HG03378 (cell line): Measurements from ENCODE around the gene ZDHHC11B.
"Not testable (repeated sequence)": the region's sequence is repeated elsewhere in the genome, so short reads cannot be mapped to it uniquely, and the experiment has no call there.

ENCODE experiments used
- ATAC-seq: cut with Tn5 transposase; IDR thresholded peaks from one replicate; pipeline ENCODE4 v1.9.1; 2021; ENCODE audit warnings: mild to moderate bottlenecking, moderate library complexity; ENCODE audit not compliant: unreplicated experiment

ZDHHC11B gene

DNA sequence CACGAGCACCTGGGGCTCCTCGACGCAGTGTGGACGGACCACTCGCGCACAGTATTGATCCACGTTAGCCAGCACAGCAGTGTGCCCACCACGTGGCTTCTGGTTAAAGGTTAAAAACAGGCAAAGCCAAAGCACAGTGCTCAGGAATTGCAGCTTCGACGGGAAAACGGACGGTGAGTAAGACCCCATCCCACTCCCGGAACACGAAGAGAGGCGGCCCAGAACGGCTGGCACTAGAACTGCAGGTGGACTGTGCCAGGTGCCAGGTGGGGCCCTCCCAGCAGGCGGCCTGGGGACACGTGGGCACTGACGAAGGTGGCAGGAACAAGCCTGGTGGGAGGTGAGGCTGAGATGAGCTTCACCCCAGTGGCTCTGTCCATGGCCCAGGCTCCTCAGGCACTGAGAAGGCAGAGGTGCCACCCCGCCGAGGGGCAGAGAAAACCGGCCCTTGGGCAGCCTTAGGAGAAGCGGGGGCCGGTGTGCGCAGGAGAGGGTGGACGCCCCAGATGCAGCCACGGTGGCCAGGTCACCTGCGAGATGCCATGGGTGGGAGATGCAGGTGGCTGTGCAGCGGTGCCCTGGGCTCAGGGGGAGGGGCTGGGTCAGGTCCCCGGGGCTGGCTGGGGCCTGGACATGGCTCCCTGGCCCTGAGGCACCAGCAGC lies 96.0 kb downstream of the ZDHHC11B start:
- ATAC-seq = not testable (repeated sequence)

DNA sequence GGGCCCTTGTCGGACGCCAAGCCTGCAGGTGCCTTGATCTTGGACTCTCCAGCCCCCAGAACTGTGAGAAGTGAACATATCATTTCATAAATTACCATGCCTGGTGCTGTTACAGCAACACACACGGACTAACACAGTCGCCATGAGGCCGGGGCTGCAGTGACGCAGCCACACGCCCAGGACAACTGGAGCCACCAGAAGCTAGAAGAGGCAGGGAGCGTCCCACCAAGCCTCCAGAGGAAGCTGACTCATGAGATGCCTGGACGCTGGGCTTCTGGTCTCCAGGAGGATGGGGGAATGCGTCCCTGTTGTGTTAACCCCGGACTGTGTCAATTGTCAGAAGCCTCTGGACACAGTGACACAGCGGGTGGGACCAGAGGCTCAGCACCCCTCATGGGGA lies 97.6 kb downstream of the ZDHHC11B start:
- not testable (repeated sequence) for ATAC-seq

DNA sequence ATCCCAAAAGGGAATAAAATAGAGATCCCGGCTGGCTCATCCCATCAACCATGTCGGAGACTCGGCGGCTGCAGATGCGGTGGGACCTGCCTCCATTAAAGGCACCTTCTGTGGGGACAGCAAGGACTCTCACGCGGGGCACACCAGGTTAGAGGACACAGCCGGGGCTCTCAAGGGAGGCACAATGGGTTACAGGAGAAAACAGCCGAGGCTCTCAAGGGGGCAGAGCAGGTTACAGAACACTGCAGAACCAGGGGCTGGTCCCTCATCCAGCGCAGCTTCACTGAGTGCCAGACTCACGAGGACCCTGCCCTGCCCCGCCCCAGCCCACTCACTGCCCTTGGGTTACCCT lies 98.4 kb downstream of the ZDHHC11B start:
- ATAC-seq = not testable (repeated sequence)

DNA sequence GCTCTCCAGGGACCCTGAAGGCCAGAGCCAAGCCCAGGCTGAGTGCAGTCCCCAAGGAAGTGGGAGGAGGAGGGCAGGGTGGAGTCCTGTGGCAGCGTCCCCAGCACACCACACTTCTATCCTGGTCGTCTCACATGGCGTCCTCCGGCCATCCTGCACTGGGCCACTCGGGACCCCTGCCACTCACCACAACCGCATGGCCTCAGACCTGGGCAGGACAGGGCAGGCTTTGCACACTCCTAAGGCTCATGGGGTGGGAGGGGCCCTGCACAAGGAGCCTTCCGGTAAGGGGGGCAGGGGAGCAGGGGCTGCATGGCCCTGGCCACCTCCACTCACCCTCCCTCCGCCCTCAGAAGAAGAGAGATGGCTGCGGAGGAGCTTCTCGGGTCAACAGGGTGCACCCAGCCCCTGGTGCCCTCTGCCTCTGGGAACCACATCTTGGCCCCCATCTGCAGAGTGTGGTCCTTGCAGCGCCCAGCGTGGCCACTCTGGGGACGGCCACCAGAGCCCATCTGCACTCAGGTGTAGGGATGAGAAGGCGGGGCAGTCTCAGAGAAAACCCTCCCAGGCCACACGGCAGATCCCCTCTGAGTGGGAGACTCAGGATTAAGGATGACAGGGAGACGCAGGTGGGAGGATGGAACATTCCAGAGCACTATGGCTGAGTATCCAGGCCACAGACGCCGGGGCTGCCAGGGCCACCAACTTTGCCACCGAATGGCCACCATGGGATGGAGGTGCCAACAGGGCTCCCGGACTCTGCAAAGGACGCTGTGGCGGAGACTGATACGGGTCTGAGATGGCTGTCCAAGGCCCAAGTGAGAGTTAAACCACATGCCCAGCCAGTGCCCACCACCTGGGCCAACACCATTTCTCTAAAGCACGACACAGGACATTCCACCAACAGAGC lies 99.0 kb downstream of the ZDHHC11B start:
- no peak for ATAC-seq

DNA sequence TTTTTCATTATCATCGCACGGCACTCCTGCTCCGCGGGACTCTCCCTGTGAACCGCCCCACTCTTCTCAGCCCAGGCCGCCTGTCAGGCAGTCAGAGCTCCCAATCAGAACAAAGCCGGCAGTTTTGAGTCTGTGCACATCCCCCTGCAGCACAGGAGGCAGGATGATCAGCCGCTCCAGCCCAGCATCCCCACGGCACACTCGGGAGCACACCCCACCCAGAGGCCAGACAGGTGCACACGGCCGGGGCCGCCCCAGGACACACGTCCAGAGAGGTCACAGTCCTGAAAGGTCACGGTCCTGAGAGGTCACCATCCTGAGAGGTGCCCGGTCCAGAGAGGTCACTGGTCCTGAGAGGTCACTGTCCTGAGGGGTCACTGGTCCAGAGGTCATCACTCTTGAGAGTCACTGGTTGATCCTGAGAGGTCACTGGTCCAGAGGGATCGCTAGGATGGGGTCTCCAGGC lies 99.7 kb downstream of the ZDHHC11B start:
- ATAC-seq = no peak

DNA sequence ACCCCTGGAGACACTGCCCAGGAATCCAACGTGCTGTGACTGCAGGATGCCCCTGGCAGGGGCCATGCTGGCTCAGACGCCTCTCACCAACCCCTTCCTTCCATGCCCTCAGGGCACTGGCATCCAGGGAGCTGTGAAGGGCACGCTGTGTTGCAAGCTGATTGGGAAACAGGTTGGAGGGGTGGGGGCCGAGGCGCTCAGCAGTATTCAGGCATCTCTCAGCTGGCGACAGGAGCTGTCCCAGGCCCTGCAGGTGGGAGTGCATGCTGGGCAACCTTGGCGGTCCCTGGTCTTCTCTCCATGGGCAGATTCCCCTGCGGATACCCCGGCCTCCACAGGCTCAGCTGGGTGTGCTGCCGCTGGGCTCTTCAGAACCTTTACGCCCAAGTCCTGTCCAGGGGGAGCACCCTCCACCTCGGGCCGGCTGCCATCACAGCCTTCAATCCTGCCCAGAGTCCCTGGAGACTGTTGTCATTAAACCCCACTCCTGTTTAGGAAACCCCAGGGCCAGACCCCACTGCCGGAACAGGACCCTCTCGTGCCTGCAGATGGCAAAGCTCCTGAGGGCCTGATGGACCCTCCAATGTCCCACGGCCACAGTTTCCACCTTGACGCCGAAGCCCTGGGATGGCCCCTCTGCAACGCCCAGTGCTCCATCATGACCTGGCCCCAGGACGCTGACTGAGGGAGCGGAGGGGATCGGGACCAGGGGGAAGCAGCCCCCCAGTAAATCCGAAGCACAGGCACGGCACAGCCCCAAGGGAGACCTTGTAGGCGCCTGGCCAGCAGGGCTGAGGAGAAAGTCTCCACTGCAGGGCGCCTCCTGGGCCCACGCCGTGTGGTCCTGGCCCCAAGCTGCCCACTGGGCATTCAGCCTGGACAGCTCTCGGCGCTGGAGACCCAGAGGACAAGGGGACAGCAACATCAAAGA lies 100.7 kb downstream of the ZDHHC11B start:
- no peak for ATAC-seq

DNA sequence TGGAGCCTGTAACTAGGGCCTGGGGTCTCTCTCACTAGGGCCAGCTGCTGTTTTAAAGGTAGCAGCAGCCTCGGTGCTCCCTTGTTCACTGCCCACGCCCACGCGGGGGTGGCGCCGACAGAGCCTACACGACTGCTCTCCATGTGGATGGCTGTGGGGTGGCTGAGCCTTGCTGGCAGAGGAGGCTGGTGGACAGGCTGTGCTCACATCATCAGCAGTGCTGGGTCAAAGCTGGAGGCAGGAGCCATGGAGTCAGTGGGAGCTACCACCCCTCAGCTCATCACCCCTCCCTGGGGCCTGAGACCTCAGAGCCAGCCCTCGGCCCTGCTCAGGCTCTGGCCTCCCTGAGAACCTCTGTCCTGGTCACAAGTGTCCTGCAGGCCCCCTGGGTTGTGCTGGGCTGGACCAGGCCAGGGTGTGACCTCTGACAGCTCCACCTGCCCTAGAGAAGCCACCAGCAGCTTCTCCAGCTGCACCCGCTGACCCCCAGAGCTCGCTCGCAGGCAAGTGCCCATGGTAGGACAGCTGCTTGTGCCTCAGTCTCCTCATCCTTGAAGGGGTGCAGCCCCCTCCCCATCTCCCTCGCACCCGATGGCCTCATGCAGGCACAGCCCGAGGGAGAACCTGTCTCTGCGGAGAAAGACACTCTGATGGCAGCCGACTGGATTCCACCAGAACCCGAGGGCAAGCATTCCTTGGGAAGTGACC lies 101.7 kb downstream of the ZDHHC11B start:
- ATAC-seq = not testable (repeated sequence)

DNA sequence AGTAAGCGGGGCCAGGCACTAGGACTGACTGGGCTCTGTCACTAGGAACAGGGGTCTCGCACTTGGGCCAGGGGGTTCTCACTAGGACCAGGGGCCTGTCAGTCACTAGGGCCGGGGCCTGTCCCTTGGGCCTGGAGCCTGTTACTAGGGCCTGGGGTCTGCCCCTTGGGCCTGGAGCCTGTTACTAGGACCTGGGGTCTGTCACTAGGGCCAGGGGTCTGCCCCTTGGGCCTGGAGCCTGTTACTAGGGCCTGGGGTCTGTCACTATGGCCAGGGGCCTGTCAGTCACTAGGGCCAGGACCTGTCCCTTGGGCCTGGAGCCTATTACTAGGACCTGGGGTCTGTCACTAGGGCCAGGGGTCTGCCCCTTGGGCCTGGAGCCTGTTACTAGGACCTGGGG lies 102.3 kb downstream of the ZDHHC11B start:
- ATAC-seq = not testable (repeated sequence)

DNA sequence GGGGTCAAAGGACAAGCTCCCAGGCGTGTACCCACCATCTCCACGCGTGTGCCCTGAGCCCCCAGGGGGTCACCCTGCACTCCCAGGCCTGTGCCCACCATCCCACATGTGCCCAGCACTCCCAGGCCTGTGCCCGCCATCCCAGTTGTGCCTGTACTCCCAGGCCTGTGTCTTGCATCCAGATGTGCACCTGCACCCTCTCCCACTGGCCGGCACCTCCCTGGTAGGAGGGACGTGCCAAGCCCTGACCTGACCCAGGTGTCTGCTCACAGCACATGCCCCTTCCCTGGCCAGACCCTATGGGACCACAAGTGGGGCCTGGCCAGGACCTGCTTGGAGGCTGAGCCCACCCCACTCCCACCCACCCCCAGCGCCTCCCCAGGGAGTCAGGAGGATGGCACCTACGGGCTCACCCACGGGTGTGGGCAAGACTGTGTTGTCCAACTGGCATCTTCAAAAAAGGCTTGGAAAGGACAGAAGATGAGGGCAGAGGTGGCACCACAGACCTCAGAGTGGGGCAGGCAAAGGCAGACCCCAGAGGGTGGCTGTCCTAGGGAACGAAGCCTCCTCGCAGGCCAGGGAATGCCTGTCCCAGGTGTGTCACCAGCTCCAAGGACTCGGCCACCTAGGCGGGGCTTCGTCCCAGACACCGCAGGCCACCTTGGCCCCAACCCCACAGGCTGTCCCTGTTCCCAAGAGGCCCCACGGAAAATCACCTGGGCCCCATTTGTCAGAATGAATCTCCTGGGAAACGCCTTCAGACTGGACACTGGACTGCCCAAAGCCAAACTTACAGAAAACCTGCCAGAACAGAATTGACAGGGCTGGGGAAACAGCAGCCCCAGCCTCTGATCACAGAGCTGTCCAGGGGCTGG lies 103.0 kb downstream of the ZDHHC11B start:
- not testable (repeated sequence) for ATAC-seq

DNA sequence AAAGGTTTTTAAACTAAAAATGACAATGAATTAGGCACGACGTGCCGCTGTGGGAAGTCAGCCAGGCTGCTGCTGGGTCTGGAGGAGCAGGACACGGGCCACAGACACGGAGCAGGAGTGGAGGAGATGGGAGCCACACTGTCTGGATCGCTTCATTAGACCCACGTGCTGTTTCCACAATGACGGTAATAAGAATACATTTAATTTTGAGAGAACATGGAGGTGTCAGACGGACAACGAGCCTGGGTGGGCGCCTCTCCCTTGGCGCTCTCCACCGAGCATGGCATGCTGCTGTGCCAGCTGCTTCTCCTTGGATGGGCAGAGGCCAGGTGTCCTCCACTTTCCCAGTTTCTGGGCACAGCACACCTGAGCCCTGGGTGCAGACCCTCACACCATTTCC lies 103.7 kb downstream of the ZDHHC11B start:
- not testable (repeated sequence) for ATAC-seq

DNA sequence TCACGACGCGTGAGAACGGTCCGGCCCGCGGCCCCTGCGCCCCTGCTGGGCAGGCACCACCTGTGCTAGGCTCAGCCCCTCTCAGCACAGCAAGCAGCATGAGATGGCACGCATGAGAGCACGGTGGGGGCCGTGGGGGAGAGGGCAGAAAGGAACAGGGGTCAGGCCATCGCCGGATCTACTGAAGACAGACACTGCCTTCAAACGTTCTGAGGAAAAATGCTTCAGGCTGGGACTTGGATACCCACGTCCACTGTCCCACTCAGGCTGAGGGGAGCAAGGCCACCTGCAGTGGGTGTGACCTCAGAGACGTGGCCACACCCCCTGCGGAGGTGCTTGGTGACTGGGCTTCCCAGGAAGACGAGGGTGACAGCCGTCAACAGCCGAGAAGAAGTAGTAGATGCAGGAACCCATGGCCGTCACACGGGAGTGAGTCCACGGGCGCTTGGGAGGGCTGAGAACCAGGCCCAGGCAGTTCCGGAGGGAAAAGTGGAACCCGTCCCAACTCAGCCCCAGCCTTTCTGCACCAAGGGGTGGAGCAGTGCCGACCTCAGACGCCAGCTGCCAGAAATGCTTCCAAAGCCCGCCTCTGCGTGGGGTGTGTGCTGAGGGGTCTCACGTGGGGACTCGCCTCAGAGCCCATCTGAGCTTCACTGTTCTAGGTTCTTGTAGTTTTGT lies 104.3 kb downstream of the ZDHHC11B start:
- ATAC-seq = not testable (repeated sequence)

DNA sequence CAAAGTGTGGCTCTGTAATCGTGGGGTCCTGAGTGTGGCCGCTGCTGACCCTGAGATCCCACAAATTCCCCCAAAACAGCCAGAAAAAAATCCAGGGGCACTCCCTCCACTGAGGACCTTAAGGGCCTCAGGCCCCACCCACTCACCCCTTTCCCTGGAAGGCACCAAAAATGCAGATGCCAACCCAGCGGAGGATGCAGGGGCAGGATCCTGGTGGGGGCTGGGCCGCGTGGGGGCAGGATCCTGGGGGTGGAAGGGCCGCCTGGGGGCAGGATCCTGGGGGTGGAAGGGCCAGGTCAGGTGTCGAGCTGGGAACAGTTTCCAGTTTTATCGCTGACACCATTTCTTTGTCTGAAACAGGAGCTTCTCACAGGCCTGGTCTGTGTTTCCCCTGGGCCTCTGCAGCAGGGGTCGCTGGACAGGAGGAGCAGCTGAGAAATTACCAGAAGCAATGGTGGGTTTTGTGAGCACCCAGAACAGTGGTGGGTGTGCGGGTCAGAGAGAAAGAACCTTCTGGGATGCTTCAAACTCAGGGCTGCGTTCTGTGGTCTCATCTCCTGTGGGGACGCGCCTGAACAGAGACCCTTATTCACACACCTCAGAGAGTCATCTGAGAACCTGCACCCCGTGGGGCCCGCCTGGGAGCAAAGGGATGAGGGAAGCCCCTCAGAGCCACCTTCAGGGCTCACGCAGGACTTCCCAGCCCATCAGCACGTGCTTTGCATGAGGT lies 105.2 kb downstream of the ZDHHC11B start:
- ATAC-seq = not testable (repeated sequence)

DNA sequence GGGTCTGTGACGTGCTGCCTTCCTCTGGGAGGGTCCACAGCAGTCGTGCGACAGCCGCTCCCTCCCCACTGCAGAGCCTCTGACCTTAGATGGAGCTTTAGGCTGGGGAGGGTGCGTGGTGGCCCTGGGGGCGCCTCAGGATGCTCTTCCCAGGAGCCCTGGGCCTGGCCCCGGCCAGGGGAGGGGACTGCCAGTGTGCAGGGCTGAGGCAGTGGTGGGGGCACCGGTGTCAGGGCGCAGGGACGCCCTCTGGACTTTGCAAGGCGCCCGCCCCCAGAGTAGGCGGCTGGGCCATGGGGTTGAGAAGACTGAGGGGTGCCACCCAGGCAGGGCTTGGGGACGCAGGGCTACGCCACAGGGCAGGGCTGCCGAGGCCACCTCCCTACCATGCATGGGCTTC lies 106.0 kb downstream of the ZDHHC11B start:
- not testable (repeated sequence) for ATAC-seq

DNA sequence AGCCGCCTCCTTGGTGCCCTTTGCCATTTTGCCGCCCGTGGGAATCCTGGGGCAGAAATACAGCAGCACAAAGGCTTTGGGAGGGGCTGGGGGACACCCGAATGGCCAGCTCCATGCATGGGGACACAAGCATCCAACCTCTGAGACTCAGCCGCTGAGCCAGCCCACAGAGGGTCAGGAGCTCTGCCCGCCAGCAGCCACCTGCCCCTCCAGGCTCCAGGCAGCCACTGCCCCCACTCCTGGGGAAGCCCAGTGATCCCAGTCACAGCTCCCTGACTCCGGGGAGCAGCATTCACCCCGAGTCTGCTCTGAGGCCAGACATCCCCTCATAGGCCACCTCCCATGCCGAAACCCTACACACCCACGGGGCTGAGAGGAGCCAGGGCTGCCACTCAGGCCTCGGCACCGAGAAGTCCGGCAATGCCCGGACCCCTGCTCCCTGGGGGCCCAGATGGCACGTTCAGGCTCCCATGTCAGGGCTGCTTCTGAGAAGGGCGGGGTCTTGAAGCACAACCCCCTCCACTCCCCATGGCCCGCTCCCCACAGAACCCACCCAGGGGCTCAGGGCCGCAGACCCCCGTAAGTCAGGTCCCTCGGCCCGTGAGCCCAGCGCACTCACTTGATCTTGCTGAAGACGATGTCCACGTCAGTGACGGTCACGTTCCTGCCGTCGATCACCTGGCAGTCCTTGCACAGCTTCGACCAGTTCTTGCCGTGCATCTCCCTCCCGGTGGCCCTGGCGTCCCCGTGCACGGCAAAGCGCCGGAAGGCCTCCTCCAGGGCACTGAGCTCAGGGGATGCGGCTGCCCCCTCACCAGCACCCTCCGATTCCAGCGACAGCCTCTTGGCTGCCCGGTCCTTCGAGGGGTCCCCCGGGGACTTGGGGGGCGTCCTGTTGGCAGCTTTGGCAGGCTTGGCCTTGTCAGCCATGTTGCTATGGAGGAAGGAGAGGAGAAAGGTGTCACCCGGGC lies 107.1 kb downstream of the ZDHHC11B start:
- no peak for ATAC-seq

DNA sequence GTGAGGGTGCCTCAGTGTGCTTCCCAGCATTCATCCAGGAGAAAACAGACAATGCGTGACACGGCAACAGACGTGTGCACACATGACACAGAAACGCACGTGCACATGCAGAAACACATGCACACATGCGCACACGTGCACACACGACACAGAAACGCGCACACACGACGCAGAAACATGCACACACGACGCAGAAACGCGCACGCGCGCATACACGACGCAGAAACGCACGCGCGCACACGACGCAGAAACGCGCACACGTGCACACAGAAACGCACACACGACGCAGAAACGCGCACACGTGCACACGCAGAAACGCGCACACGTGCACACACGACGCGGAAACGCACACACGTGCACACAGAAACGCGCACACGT lies 107.8 kb downstream of the ZDHHC11B start:
- ATAC-seq = no peak

DNA sequence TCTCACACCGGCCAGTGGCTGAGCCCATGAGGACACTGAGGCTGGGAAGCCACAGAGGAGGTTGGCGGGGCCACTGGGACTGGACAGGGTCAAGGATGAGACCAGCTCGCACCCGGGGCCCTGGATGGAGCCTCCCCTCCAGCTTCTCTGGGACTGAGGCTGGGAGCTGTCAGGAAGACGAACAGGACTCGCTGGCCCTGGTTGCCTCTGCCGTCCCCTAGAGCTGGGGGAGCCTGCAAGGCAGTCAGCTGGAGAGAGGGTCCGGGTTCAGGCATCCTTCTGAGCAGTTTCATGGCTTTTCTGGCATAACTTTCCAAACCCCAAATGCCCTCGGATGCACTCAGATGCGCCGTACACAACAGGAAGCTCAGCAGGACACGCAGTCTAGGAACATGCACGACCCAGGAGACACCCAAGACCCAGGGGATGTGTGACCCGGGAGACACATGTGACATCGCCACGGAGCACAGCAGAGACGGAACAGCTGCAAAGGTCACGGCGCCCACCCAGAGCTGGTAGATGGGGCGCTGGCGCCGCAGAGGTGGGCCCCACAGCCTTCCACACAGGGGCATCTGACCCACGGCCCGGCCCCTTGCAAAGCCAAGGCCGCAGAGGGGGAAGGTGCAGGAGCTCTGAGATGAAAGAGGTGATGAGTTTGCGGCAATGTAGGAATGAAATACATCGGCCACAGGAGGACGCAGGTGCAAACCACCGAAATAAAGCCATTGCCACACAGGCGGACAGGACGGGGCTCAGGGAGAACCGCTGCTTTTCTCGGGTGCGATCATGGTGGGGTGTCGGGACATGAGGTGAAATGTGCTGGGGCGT lies 108.4 kb downstream of the ZDHHC11B start:
- ATAC-seq = no peak
